Astrocyte (in vitro differentiated cells and primary cell): ENCODE results near the gene ABHD2. TPM values are rescaled to one million over a fixed set of nuclear protein-coding genes. Genes with fewer than 3 reads are reported as not detected.

Source experiments
- DNase-seq: peaks from one replicate; pipeline ENCODE4 v3.0.0-alpha.2; 2010; ENCODE audit warnings: low read depth
- FAIRE-seq: peaks from 2 replicates; lab custom pipeline; 2011; peaks lifted over from hg19 to GRCh38; lab: Jason Lieb, UNC
- H2AFZ ChIP-seq: 2 replicates; pipeline ENCODE4 v1.6.0; 2012; ENCODE audit warnings: low read depth, low read length, inconsistent platforms
- H3K27ac ChIP-seq: 2 replicates; pipeline ENCODE4 v1.5.1; 2011; ENCODE audit warnings: low read depth, low read length, inconsistent platforms
- H3K27me3 ChIP-seq: 2 replicates; pipeline ENCODE4 v1.6.0; 2011; ENCODE audit warnings: low read length, inconsistent platforms; ENCODE audit not compliant: insufficient read depth
- H3K36me3 ChIP-seq: 2 replicates; pipeline ENCODE4 v1.5.1; 2011; ENCODE audit warnings: low read length, inconsistent platforms; ENCODE audit not compliant: insufficient read depth
- H3K4me1 ChIP-seq: 2 replicates; pipeline ENCODE4 v1.5.1; 2011; ENCODE audit warnings: low read length, inconsistent platforms; ENCODE audit not compliant: insufficient read depth
- H3K4me2 ChIP-seq: 2 replicates; pipeline ENCODE4 v1.6.0; 2012; ENCODE audit warnings: low read length, inconsistent platforms
- H3K4me3 ChIP-seq: 2 replicates; pipeline ENCODE4 v1.5.1; 2011; ENCODE audit warnings: low read depth, mild to moderate bottlenecking, low read length, inconsistent platforms; ENCODE audit not compliant: insufficient read depth
- H3K79me2 ChIP-seq: 2 replicates; pipeline ENCODE4 v1.6.0; 2012; ENCODE audit warnings: mild to moderate bottlenecking, low read length, inconsistent platforms; ENCODE audit not compliant: insufficient read depth
- H3K9ac ChIP-seq: 2 replicates; pipeline ENCODE4 v1.6.0; 2012; ENCODE audit warnings: mild to moderate bottlenecking, low read length, inconsistent platforms
- H3K9me3 ChIP-seq: 2 replicates; pipeline ENCODE4 v1.5.1; 2012; ENCODE audit warnings: low read depth, mild to moderate bottlenecking, low read length, inconsistent platforms; ENCODE audit not compliant: insufficient read depth
- H4K20me1 ChIP-seq: 2 replicates; pipeline ENCODE4 v1.6.0; 2012; ENCODE audit warnings: low read length, inconsistent platforms; ENCODE audit not compliant: insufficient read depth
- H3K27ac Mint-ChIP-seq: one replicate; pipeline ENCODE4 v1.8.0; 2021; ENCODE audit warnings: mild to moderate bottlenecking, mixed read lengths; ENCODE audit not compliant: unreplicated experiment
- H3K27me3 Mint-ChIP-seq: one replicate; pipeline ENCODE4 v1.8.0; 2021; ENCODE audit warnings: low read depth, mixed read lengths; ENCODE audit not compliant: unreplicated experiment
- H3K36me3 Mint-ChIP-seq: one replicate; pipeline ENCODE4 v1.8.0; 2021; ENCODE audit warnings: low read depth, mixed read lengths; ENCODE audit not compliant: unreplicated experiment
- H3K4me1 Mint-ChIP-seq: one replicate; pipeline ENCODE4 v1.8.0; 2021; ENCODE audit warnings: low read depth, mixed read lengths; ENCODE audit not compliant: unreplicated experiment
- H3K4me3 Mint-ChIP-seq: one replicate; pipeline ENCODE4 v1.8.0; 2021; ENCODE audit warnings: mild to moderate bottlenecking, moderate library complexity, mixed read lengths; ENCODE audit not compliant: unreplicated experiment
- H3K9me3 Mint-ChIP-seq: one replicate; pipeline ENCODE4 v1.8.0; 2021; ENCODE audit warnings: mild to moderate bottlenecking, mixed read lengths; ENCODE audit not compliant: unreplicated experiment
- EZH2 ChIP-seq: IDR thresholded peaks from 2 replicates; pipeline ENCODE4 v1.6.1; 2012; ENCODE audit warnings: mild to moderate bottlenecking, low read length, inconsistent platforms; ENCODE audit not compliant: insufficient read depth
- total RNA-seq: library from RNA; stranded (reverse); gene quantifications from 2 replicates; pipeline ENCODE4 v1.2.1, GENCODE V29; 2021
- TF ChIP-seq, protein P1 (sequence below): IDR thresholded peaks from 2 replicates; pipeline ENCODE4 v1.5.1; 2011; ENCODE audit warnings: low read depth, mild to moderate bottlenecking, inconsistent platforms, low read length, moderate library complexity; ENCODE audit not compliant: insufficient read depth

Gene ABHD2
- total RNA-seq, 1 donor from 2014 or later, result 41.3 TPM

DNA sequence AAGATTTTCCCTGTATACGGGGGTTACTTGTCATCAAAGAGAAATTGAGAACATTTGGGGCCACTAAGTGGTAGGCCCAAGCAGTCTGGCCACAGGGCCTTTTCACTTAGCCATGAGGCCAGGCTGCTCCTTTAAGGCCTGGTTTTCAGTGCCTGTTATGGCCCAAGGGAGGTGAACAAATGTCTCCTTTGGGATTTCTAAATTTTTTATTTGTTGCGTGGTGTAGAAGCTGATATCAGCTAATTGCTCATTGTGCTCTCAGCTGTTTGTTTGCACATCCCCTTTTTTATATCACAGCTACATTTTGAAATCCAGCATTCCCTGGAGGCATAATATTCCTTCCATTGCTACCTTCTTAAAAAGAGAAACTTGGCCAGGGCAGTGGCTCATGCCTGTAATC lies 84.7 kb downstream of the ABHD2 start:
- Histone ChIP-seq H3K4me3 (no peak overlapping the region), H3K27me3 (no peaks in the 10 kb centered on the region), H4K20me1 (peaks cover 1% of the 10 kb centered on the region), H2AFZ (no peak overlapping the region), H3K4me2 (no peak overlapping the region), H3K36me3 (peaks cover 6% of the 10 kb centered on the region), H3K9me3 (no peaks in the 10 kb centered on the region), H3K9ac (no peak overlapping the region), H3K4me1 (peaks cover 13% of the 10 kb centered on the region), H3K79me2 (no peaks in the 10 kb centered on the region), H3K27ac (no peak overlapping the region)
- DNase-seq, result no peak
- Mint-ChIP-seq H3K9me3 (no peaks in the 10 kb centered on the region), H3K27me3 (no peaks in the 10 kb centered on the region), H3K36me3 (peaks cover 10% of the 10 kb centered on the region), H3K4me1 (peaks cover 6% of the 10 kb centered on the region), H3K4me3 (no peak overlapping the region), H3K27ac (no peak overlapping the region)
- TF ChIP-seq, protein P1, sequence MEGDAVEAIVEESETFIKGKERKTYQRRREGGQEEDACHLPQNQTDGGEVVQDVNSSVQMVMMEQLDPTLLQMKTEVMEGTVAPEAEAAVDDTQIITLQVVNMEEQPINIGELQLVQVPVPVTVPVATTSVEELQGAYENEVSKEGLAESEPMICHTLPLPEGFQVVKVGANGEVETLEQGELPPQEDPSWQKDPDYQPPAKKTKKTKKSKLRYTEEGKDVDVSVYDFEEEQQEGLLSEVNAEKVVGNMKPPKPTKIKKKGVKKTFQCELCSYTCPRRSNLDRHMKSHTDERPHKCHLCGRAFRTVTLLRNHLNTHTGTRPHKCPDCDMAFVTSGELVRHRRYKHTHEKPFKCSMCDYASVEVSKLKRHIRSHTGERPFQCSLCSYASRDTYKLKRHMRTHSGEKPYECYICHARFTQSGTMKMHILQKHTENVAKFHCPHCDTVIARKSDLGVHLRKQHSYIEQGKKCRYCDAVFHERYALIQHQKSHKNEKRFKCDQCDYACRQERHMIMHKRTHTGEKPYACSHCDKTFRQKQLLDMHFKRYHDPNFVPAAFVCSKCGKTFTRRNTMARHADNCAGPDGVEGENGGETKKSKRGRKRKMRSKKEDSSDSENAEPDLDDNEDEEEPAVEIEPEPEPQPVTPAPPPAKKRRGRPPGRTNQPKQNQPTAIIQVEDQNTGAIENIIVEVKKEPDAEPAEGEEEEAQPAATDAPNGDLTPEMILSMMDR, result no peak
- no peak for TF ChIP-seq EZH2
- no peak for FAIRE-seq

DNA sequence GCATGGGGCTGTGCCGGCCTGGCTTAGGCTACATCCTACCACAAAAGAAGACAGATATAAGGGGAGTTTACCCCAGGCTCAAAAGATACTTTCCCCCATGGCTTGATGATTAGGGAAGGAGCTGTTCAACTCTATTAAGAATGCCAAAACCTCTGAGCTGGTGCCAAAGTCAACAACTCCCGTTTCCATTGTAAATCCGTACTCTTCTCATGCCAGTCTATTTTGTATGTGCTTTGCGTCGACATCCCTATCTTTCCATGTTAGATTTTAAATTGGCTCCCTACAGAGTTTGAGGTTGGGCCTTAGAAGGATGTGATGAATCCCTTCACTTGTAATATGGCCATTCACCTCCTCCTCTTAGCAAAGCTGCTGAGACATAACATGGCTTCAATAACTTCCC lies 86.2 kb downstream of the ABHD2 start:
- Histone ChIP-seq H3K9ac (no peak overlapping the region), H3K27me3 (no peaks in the 10 kb centered on the region), H3K4me3 (no peak overlapping the region), H3K79me2 (no peaks in the 10 kb centered on the region), H3K9me3 (no peaks in the 10 kb centered on the region), H4K20me1 (peaks cover 3% of the 10 kb centered on the region), H3K4me1 (peaks cover 8% of the 10 kb centered on the region), H3K4me2 (no peak overlapping the region), H3K27ac (no peak overlapping the region), H2AFZ (no peak overlapping the region), H3K36me3 (peaks cover 14% of the 10 kb centered on the region)
- FAIRE-seq, result no peak
- Mint-ChIP-seq H3K27me3 (no peaks in the 10 kb centered on the region), H3K4me3 (no peak overlapping the region), H3K27ac (no peak overlapping the region), H3K36me3 (peaks cover 10% of the 10 kb centered on the region), H3K4me1 (no peaks in the 10 kb centered on the region), H3K9me3 (no peaks in the 10 kb centered on the region)
- no peak for DNase-seq
- TF ChIP-seq, protein P1, result no peak
- no peak for TF ChIP-seq EZH2

DNA sequence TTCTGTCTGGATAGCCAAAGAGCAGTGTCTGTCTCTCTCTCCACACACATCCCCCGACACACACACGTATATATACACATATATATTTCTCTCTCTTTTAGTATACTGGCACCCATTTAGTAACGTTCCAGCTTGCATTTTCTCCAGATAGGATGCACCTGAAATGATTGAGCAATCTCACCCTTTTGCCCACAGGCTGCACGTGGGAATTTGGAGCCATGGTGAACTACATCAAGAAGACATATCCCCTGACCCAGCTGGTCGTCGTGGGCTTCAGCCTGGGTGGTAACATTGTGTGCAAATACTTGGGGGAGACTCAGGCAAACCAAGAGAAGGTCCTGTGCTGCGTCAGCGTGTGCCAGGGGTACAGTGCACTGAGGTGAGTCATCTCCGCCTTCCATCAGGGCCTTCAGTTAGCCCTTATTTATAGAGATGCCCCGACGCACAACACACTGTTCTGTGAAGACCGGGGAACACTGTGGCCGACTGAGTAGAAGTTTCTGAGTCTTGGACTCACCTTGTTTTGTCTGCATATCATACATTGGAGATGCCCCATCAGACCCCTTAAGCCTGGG lies 87.4 kb downstream of the ABHD2 start:
- H3K9me3 ChIP-seq, result no peaks in the 10 kb centered on the region
- no peak overlapping the region for H3K27ac Mint-ChIP-seq
- peaks cover 10% of the 10 kb centered on the region for H3K36me3 Mint-ChIP-seq
- H3K27ac ChIP-seq, result no peak overlapping the region
- no peaks in the 10 kb centered on the region for H3K4me1 Mint-ChIP-seq
- no peak overlapping the region for H3K4me3 Mint-ChIP-seq
- H3K9ac ChIP-seq, result no peak overlapping the region
- H3K27me3 Mint-ChIP-seq, result no peaks in the 10 kb centered on the region
- H2AFZ ChIP-seq, result no peak overlapping the region
- H3K4me1 ChIP-seq, result peaks cover 8% of the 10 kb centered on the region
- no peaks in the 10 kb centered on the region for H3K79me2 ChIP-seq
- H3K4me3 ChIP-seq, result no peak overlapping the region
- no peak for DNase-seq
- H3K9me3 Mint-ChIP-seq, result no peaks in the 10 kb centered on the region
- H3K36me3 ChIP-seq, result peaks cover 17% of the 10 kb centered on the region
- FAIRE-seq, result no peak
- TF ChIP-seq, protein P1, result no peak
- TF ChIP-seq EZH2, result no peak
- peaks cover 3% of the 10 kb centered on the region for H4K20me1 ChIP-seq
- no peak overlapping the region for H3K4me2 ChIP-seq
- H3K27me3 ChIP-seq, result no peaks in the 10 kb centered on the region
